NCI-H345 treated with DMSO at 0.1 percent for 48 hours (cell line): Measurements from ENCODE around the gene VPS13D.
"Not testable (repeated sequence)": the region's sequence is repeated elsewhere in the genome, so short reads cannot be mapped to it uniquely, and the experiment has no call there.

Experiments used
- DNase-seq: peaks from one replicate; lab custom pipeline; 2025; ENCODE audit not compliant: unreplicated experiment; lab: John Stamatoyannopoulos, UW

Gene VPS13D

DNA sequence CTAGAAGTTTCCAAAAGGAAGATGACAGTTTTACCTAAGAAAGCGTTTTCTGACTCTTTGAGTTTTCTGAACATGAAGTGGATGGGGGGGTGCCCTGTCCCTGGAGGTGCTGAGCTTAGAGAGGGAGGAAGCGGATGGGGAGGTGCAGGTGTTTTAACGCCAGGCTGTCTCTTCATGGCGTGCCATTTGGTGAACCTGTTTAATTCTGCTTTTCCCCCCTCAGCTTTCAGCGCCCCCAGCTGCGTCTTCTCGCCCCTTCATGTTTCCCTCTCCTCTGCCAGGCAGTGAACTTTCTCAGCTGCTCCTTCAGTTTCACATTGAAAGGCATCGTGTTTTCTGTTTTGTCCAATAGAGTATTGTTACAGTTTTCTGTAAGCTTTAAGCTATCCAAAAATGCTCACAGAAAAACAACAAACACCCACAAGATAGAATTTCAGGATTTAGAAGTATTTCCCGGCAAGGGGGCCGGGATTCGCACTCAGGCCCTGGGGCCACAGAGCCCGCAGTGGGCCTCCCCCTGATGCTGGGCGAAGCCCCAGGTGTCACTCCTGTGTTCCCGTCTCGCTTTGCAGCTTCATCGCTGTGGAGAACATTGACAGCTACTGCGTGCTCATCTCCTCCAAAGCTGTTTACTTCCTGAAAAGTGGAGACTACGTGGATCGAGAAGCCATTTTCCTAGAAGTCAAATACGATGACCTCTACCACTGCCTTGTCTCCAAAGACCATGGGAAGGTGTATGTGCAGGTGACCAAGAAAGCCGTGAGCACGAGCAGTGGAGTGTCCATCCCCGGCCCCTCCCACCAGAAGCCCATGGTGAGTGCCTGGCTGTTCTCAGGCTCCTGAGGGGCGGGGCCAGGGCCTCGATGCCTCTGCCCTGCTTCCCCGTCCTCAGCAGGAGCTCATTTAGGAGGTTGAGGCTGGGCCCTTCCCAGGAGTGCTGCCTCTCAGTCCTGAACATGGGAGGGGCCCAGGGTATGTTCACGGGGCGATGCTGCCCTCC is 276.8 kb downstream of the VPS13D start:
- DNase-seq: no peak

DNA sequence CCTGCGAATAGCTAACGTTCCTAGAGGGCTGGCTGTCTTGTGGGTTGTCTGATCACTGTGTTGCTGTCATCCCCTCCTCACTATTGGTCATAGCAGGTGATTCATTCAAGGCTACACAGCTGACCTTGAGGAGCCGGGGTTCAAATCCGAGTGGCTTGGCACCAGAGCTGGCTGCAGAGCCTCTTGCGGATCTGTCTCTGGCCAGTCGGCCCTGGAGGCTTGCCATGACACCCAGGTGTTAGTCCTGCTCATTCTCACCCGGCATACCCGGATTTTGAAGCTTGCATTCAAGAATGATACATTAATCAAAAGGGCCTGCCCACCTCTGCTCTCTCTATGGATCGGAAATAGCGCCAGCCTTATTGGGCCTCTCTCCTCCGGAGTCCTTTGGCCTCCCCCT is 277.8 kb downstream of the VPS13D start:
- DNase-seq: no peak

DNA sequence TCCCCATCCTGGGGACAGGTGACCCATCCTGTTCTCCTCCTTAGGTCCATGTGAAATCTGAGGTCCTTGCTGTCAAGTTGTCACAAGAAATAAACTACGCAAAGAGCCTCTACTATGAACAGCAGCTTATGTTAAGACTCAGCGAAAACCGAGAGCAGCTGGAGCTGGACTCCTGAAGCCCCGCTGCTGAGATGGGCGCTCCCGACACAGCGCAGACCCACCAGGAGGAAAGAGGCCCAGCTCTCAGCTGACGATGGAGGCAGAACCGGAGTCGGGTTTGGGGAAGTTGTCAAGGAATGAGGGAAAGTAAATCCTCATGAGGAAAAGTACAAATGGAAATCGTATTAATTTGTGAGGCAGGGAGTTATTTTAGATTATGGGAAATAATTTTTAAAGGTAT is 279.0 kb downstream of the VPS13D start:
- no peak for DNase-seq

DNA sequence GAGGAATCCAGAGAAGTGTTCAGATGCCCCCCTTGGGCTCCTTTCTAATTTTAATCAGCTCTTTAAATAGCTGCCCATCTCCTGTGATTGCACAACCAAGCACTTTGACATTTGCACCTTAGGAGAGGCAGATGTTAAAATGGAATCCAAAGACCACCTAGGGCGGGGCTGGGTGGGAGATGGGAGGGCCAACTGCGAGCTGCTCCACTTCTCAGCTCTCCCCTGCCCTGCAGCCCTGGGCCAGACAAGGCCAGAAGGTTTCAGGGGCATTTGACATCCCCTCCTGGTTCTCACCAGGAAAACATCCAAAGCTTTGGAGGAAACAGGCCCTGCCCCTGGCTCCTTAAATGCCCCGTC is 281.3 kb downstream of the VPS13D start:
- DNase-seq: no peak

DNA sequence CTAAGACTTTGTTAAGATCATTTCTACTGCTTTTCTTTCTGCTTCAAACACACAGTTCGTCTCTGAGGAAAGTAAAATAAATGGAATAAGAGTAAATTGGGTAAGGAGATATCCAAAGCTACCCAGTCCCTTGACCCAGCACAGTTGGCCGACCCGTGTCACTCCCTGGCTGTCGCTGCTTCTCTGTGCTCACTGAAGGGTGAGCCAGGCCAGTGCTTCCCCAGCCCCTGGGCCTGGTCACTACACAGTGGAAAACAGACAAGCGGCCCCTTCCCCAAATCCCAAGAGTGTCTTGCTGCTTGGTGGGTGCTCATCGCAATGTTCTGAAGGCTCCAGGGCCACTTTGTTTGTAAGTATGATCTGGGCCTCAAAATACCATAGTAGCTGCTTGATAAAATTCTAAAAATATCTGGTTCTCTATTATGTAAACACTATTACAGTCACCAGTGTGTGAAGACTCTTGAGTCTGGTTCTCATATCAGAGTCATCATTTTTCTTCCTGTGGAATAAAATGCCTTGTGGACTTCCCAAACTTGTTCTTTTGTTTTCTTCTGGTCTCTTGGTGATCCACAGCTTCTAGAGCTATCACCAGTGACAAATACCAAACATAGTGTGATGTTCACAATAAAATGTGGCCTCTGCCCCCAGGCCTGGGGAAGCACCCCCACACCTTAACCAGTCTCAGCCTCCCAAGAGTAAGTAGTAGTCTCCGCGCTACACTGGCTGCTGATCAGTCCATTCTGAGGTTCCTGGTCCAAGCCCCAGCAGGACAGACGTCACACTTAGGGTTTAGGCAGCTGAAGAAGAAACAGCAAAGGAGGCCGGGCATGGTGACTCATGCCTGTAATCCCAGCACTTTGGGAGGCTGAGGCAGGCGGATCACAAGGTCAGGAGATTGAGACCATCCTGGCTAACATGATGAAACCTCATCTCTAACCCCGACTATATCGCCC is 282.0 kb downstream of the VPS13D start:
- DNase-seq: no peak

DNA sequence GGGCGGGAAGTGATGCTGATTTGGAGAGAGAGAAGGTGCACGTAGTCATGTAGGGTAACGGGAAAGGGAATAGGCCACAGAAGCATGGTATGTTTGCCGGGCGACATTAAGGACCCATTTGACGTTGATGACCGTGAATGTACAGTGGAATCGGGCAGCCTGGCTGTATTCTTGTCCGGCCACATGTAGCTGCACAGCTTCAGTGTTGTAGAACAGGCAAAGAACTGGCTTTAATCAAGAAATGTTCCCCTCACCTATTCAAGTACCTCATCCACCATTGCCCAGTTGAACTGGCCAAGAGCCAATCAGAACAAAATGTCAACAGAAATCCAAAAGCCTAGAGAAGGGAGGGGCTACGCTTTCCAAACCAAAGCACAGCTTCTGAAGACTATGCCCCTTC is 283.4 kb downstream of the VPS13D start:
- DNase-seq: no peak

DNA sequence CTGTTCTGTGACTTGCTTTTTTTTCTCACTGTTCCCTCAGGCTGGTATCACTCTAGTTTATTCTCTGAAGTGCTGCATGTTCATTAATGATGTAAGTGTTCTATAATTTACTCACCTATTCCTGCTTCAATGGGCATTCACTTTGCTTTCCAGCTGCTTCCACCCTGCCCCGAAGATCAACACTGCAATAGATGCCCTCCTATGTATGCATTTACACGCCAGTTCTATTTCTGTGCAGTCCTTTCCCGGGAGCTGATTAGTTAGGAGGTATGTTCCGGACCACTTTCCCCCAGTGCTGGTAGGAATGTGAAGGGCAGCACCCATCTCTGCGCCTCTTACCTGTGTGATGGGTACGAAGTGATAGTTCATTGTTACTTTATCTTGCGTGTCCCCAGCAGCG is 284.8 kb downstream of the VPS13D start:
- no peak for DNase-seq

DNA sequence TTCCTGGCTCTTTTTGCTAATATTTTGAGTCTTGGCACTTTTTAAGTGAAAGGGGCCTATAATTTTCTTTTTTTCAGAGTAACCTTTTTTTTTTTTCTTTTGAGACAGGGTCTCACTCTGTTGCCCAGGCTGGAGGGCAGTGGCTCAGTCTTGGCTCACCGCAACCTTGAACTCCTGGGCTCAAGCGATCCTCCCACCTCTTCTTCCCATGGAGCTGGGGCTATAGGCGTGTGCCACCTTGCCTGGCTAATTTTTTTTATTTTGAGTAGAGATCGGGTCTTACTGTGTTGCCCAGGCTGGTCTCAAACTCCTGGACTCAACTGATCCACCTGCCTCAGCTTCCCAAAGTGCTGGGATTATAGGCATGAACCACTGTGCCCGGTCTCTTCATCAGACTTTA is 285.4 kb downstream of the VPS13D start:
- DNase-seq: no peak

DNA sequence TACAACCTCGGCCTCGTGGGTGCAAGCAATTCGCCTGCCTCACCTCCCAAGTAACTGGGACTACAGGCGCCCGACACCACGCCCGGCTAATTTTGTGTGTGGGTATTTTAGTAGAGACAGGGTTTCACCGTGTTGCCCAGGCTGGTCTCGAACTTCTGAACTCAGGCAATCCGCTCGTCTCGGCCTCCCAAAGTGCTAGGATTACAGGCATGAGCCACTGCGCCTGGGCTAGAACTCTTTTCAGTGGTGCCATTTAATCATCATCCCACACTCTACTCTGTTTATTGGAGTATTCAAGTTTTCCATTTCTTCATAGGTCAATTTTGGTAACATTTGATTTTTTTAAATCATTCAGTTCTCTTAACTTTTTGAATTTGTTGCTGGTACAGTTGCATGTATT is 286.9 kb downstream of the VPS13D start:
- no peak for DNase-seq

DNA sequence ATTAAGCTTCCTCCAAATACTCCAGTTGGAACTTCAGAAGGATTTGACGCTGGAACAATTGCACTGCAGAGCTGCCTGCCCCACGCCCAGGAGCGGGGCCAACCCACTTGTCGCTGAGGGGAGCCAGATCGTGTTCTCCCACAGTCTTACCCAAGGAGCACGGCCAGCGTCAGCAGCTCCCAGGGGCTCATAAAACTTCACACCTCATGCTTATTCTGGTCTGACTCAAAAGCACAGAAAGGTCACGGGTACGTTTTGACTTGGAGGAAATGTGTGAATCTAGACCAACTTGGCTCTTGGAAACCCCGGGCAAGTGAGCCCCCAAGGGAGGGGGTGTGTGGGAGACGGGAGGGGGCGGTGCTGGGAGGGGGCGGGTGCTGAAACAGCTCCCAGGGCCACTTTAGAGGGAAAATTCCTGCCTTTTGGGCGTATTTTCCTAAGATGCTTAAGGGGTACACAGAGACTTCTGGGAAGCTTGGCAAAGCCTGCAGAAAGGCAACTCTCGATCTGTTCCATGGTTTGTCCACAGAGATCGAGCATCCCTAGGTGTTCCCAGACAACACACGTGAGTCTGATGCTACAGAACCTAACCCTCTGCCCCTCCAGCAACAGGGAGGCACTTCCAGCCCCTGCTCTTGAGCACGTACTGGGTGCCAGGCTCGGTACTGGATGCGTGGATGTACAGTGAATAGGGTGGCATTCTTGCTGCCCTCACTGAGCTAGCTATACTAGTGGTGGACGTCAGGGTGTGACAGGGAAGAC is 289.3 kb downstream of the VPS13D start:
- no peak for DNase-seq

DNA sequence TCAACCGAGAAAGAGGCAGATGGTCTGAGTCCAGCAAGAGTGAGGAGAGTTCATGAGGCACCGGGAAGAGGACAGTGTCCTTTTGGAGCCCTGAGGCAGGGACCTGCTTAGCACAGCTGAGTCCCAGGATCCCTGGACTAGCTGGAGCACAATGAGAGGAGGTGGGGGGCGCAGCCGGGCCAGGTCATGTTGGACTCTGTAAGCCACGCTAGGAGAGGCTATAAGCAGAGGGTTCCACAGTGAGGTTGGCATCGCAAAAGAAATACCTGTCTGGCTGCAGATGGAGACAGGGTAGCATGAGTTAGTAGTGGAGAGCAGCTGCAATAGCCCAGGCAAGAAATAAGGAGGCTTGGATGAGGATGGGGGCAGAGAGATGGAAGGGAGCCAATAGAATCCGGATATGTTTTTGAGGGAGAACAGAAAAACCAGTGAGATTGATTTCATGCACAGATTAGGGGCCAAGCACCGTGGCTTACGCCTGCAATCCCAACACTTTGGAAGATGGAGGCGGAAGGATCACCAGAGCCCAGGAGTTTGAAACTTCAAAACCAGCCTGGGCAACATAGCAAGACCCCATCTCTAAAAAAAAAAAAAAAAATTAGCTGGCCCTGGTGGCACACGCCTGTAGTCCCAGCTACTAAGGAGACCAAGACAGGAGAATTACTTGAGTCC is 290.0 kb downstream of the VPS13D start:
- no peak for DNase-seq

DNA sequence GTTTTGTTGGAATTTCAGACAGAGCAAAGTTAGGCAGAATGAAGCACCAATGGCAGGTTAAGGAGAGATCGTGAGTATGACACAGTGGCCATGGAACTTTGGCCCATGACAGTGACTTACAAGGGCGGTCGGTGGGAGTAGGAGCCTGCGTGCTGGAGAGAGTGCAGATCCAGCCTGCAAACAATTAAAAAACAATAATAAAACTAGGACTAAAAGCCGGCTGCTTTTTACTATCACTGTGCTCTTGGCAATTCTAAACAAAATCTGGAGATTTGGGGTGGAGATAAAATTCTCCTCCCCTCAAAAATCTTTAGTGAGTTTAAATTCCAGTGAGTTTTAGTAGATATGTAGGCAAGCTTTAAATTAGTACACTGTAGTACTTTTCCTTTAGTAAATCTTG is 291.3 kb downstream of the VPS13D start:
- DNase-seq: no peak

DNA sequence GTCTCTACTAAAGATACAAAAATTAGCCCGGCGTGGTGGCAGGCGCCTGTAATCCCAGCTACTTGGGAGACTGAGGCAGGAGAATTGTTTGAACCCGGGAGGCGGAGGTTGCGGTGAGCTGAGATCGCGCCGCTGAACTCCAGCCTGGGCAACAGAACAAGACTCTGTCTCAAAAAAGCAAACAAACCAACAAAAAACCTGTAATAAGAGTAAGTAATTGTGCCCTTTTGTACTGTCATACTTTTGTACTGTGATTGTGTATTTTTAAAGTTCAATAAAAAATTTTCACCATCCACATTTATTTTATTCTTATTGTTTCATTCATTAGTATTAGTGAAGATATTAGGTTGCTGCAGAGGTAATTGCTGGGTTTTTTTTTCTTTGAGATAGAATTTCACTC is 292.9 kb downstream of the VPS13D start:
- not testable (repeated sequence) for DNase-seq

DNA sequence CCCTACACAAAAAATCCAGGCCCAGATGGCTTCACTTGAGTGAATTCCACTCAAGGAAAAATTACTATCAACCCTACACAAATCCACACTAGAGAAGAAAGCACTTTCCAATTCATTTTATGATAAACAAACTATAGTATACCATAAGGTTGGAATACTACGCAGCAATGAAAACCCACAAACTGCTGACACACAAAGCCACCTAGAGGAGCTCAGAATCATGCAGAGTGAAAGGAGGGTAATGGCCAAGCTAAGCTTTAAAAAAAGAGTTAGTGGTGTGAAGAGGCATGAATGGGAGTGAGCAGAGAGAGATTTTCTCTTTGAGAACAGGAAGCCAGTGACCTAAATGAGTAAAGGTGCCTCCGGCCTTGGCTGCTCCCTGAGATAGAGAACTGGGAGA is 294.4 kb downstream of the VPS13D start:
- no peak for DNase-seq

DNA sequence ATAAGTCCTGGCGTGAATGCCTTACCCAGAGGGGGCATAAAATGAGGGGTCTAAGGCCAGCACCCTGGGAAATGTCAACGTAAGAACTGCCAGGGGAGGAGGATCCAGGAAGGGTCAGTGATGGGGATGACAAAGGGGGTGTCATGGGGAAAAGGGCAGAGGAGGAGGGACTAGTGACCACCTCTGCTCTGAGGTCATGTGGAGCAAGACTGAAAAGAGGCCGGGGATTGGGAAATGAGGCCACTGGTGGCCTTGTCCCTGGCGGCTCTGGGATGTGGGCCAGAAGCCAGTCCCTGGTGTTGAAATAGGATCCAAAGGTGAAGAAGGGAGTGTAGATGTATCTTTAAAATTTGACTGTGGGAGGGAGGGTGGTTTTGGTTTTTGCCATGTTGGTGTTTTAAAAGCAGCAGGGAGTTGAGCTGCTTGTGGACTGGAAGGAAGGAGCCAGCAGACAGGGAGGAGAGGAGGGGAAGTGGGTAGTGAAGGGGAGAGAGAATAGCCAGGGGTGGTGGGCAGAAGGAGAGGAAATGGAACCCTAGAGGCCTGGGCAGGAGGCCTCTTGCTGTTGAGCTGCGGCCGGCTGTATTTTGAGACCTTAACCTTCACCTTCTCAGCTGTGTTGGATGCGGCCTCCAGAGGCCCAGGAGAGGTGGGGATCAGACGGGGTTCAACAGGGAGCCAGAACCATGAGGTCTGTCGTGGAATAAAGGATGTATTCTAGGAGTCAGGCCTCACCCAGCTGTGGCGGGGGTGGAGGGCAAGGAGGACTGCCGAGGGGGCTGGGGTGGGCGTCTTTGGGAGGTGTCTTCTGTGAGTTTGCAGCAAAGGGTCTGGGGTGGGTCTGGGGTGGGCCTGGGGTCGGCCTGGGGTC is 295.7 kb downstream of the VPS13D start:
- no peak for DNase-seq

DNA sequence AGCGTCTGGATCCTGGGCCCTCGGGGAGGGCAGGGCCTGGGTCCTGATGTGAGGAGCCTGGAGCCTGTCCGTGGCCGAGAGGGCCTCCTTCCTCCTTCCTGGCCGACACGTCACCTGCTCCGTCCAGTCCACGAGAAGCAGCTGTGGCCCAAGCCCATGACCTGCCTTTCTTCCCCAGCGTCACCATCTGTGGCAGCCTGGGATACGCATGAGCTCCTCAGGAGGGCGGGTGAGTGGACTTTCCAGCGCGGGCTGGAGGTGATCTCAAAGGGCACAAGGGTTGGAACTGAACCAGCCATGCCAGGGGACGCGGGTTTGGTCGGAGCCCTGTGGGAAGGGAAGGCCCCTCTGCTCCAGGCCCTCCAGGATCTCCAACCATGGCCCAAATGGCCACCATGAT is 297.7 kb downstream of the VPS13D start:
- no peak for DNase-seq

DNA sequence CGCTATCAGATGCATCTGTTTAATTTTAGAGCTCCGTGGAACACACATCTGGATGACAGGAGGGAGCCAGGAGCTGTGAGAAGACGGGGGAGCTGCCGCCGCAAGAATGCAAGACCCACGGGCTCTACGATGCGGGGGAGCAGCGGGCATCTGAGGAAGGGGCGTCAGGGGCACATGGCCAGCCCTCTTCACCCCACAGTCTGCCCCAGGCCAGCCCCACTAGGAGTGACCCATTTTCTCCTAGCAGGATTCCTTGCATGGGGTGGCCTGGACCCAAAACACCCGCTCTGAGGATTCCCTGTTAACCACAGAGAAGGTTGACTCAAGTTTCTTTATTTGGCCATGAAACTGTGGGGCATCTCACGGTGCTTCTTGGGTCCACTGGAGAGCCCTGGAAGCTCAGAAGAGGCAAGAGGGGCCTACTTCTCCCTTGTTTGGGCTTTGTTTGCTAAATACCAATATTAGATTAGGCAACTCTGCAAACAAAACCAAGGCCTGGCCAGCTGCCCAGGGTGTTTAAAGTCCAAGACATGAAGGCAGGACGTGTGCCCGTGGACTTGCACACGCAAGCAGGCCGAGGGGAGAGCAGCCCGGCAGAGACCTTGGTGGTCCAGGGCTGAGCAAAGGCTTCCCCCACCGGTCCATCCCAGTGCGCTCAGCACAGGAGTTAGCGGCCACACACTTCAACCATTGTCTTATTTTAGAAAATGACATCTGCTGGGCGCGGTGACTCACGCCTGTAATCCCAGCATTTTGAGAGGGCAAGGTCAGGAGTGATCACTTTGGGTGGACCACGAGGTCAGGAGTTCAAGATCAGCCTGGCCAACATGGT is 298.4 kb downstream of the VPS13D start:
- DNase-seq: no peak

DNA sequence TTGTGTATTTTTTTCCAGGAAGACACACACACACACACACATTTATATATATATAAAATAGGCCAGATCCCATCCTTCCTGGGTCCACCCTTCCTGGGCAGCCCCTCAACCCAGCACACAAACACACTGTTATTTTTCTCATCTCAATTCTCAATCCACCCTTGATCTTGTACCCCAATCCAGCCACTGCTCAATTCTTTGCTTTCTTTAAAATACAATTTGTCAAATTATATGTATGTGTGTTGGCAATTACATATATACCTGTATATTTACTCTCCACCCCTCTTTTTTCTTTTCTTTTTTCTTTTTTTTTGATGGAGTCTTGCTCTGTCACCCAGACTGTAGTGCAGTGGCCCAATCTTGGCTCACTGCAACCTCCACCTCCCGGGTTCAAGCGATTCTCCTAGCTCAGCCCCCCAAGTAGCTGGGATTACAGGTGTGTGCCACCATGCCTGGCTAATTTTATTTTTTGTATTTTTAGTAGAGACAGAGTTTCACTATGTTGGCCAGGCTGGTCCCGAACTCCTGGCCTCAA is 299.9 kb downstream of the VPS13D start:
- no peak for DNase-seq
